Measurements from ENCODE around the gene GRIN1.

The GRIN1 gene

DNA sequence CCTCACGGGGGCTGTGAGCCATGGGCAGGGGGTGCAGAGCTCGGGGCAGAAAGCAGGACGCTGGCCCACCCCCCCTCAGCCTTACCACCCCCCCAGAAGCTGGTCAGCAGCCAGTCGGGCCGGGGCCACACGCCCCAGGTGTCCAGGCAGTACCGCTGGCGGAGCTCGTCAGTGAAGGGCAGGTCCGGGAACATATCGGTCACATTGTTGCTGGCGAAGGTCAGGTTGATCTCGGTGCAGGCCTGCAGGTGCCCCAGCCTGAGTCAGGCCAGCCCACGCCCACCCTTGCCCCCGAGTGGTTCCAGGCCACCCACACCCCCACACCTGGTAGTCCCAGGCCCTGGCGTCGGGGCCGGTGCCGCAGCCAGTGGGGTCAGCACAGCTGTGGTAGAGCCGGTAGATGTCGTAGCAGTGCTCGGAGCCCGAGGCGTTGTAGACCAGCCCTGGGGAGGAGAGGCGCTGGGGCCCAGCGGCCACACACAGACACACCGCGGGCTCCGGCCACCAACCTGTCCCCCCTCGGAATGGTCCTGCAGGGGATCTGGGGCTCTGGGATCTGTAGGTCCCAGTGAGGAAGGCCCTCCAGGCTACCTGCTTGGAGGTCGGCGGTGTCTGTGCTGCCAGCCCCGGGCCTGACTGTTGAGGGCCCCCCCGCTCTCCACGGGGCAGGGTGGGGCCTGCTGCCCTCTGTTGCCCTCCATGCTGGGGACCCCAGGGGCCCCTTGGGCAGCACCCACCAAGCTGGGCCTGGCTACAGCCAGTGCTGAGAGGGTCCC, 27.0 kb upstream of the GRIN1 start:
- no peaks in the 10 kb centered on the region for H3F3A ChIP-seq (ENCODE audit: low read depth)
- H4K20me1 ChIP-seq (ENCODE audit: insufficient read depth, low read length, poor library complexity, severe bottlenecking) = no peaks in the 10 kb centered on the region
- no peaks in the 10 kb centered on the region for H3K9me2 ChIP-seq (replicated peaks; ENCODE audit: low read depth, low read length)
- no peaks in the 10 kb centered on the region for H3K79me2 ChIP-seq (ENCODE audit: insufficient read depth, low read length)
- no peak overlapping the region for H3K4me2 ChIP-seq (ENCODE audit: low read depth, low read length, poor library complexity, severe bottlenecking)
- H3K9me3 ChIP-seq (ENCODE audit: insufficient read depth, low read depth, low read length) = no peaks in the 10 kb centered on the region
- no peak overlapping the region for H3K9ac ChIP-seq (ENCODE audit: low read depth, low read length, poor library complexity, severe bottlenecking)
- TF ChIP-seq, protein P1, sequence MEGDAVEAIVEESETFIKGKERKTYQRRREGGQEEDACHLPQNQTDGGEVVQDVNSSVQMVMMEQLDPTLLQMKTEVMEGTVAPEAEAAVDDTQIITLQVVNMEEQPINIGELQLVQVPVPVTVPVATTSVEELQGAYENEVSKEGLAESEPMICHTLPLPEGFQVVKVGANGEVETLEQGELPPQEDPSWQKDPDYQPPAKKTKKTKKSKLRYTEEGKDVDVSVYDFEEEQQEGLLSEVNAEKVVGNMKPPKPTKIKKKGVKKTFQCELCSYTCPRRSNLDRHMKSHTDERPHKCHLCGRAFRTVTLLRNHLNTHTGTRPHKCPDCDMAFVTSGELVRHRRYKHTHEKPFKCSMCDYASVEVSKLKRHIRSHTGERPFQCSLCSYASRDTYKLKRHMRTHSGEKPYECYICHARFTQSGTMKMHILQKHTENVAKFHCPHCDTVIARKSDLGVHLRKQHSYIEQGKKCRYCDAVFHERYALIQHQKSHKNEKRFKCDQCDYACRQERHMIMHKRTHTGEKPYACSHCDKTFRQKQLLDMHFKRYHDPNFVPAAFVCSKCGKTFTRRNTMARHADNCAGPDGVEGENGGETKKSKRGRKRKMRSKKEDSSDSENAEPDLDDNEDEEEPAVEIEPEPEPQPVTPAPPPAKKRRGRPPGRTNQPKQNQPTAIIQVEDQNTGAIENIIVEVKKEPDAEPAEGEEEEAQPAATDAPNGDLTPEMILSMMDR (conservative IDR thresholded peaks at IDR 0.05; ENCODE audit: low read length) = no peak
- TF ChIP-seq EZH2phosphoT487 (IDR thresholded peaks at IDR 0.05; ENCODE audit: borderline replicate concordance) = no peak
- H3K27me3 ChIP-seq (ENCODE audit: insufficient read depth, low read length, poor library complexity, severe bottlenecking) = no peaks in the 10 kb centered on the region
- H3K36me3 ChIP-seq (ENCODE audit: insufficient read depth, low read length) = peaks cover 30% of the 10 kb centered on the region; the same call in 1 of the 2 replicates
- peaks cover 7% of the 10 kb centered on the region for H3K4me1 ChIP-seq (ENCODE audit: insufficient read depth, low read length, poor library complexity, severe bottlenecking)
- H3K4me3 ChIP-seq (ENCODE audit: low read length, poor library complexity, severe bottlenecking) = no peak overlapping the region
- no peak overlapping the region for H2AFZ ChIP-seq (ENCODE audit: low read length)

DNA sequence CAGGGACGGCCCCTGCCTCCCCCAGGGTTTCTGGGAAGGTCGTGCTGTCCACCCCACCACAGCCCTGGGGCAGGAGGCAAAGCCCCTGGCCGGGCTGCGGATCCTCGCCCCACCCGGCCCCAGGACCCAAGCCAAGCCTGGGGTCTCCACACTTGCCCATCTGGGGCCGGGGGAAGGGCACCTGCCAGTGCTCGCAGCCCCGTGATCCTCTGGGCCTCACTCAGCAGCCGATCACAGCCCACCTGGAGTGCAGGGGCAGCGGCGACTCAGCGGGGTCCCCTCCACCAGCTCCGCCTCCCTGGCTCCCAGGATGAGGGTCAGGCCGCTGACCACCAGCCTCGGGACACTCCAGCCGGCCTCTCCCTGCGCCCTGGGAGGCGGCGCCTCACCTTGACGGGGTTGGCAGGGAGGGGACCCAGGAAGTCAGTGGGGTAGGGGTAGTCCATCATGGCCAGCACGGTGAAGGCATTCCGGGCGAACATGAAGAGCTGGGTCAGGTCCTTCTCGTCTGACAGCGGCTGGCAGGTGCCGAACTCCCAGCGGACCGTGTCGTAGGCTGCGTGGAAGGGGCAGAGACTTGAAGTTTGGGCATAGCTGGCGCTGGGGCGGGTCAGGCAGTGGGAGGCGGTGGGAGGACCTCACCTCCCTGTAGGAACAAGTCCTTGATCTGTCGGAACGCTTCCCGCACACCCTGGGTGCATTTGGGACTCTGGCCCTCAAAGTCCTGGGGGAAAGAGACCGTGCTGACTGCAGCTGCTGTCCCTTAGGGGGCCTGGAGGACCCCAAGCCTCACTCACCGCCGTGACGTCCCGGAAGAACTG, 26.2 kb upstream of the GRIN1 start:
- Histone ChIP-seq H3K36me3 (ENCODE audit: insufficient read depth, low read length) (peaks cover 22% of the 10 kb centered on the region; the same call in 1 of the 2 replicates), H3K4me1 (ENCODE audit: insufficient read depth, low read length, poor library complexity, severe bottlenecking) (peaks cover 7% of the 10 kb centered on the region), H2AFZ (ENCODE audit: low read length) (no peak overlapping the region), H3K4me2 (ENCODE audit: low read depth, low read length, poor library complexity, severe bottlenecking) (no peak overlapping the region), H3K9ac (ENCODE audit: low read depth, low read length, poor library complexity, severe bottlenecking) (no peak overlapping the region), H3K4me3 (ENCODE audit: low read length, poor library complexity, severe bottlenecking) (no peak overlapping the region), H3K27me3 (ENCODE audit: insufficient read depth, low read length, poor library complexity, severe bottlenecking) (no peaks in the 10 kb centered on the region), H3F3A (ENCODE audit: low read depth) (no peaks in the 10 kb centered on the region), H4K20me1 (ENCODE audit: insufficient read depth, low read length, poor library complexity, severe bottlenecking) (no peaks in the 10 kb centered on the region), H3K9me2 (replicated peaks; ENCODE audit: low read depth, low read length) (no peaks in the 10 kb centered on the region), H3K79me2 (ENCODE audit: insufficient read depth, low read length) (no peaks in the 10 kb centered on the region), H3K9me3 (ENCODE audit: insufficient read depth, low read depth, low read length) (no peaks in the 10 kb centered on the region)
- no peak for TF ChIP-seq EZH2phosphoT487 (IDR thresholded peaks at IDR 0.05; ENCODE audit: borderline replicate concordance)

DNA sequence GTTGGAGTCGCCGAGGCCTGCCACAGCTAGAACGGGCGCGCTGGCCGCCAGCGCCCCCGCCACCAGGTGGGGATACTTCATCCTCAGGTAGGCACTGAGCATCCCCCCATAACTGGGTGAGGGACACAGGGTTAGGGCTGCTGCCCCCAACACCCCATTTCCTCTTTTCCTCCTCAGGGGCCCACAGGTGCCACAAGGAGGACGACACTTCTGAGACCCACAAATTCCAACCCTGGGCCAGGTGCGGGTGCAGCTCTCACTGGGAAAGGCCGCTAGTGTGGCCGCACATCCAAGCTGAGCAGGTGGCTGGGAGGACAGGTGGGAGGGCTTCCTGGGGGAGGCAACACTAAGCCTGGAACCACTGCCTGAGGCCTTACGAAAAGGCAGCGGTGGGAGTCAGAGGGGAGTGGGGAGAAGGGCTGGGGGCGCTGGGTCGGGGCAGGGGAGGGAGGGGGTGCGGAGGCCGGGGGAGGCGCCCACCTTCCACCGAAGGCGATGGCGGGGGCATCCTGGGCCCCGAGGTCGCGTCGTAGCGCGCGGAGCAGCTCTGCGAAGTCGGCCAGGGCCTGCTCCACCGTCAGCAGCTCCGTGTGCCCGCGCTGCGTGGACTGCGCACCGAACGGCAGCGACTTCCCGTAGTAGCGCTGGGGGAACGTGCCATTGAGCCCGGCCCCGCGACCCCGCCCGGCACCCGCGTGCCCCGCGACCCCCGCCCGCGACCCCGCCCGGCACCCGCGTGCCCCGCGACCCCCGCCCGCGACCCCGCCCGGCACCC, 25.4 kb upstream of the GRIN1 start:
- H3K9ac ChIP-seq (ENCODE audit: low read depth, low read length, poor library complexity, severe bottlenecking) = no peak overlapping the region
- H3K4me1 ChIP-seq (ENCODE audit: insufficient read depth, low read length, poor library complexity, severe bottlenecking) = peaks cover 7% of the 10 kb centered on the region
- TF ChIP-seq, protein P1 (conservative IDR thresholded peaks at IDR 0.05; ENCODE audit: low read length) = no peak
- TF ChIP-seq EZH2phosphoT487 (IDR thresholded peaks at IDR 0.05; ENCODE audit: borderline replicate concordance) = no peak

More for the DNA sequence above, 25.4 kb upstream of the GRIN1 start:
- Histone ChIP-seq H4K20me1 (ENCODE audit: insufficient read depth, low read length, poor library complexity, severe bottlenecking) (no peaks in the 10 kb centered on the region), H2AFZ (ENCODE audit: low read length) (no peak overlapping the region), H3K4me2 (ENCODE audit: low read depth, low read length, poor library complexity, severe bottlenecking) (no peak overlapping the region), H3K9me2 (replicated peaks; ENCODE audit: low read depth, low read length) (no peaks in the 10 kb centered on the region), H3K36me3 (ENCODE audit: insufficient read depth, low read length) (peaks cover 14% of the 10 kb centered on the region; the same call in 1 of the 2 replicates), H3K9me3 (ENCODE audit: insufficient read depth, low read depth, low read length) (no peaks in the 10 kb centered on the region), H3K79me2 (ENCODE audit: insufficient read depth, low read length) (no peaks in the 10 kb centered on the region), H3K27me3 (ENCODE audit: insufficient read depth, low read length, poor library complexity, severe bottlenecking) (no peaks in the 10 kb centered on the region), H3K4me3 (ENCODE audit: low read length, poor library complexity, severe bottlenecking) (no peak overlapping the region), H3F3A (ENCODE audit: low read depth) (no peaks in the 10 kb centered on the region)
